ENCODE measurements around the gene MDFI. TPM values are rescaled to one million over a fixed set of nuclear protein-coding genes. Genes with fewer than 3 reads are reported as not detected.

The MDFI gene
- total RNA-seq, 1 donor from 2014 or later = 94.7 TPM

- Histone ChIP-seq H3K36me3 (peaks cover 27 to 35% of the 10 kb centered on the region in 2 donors), H3K4me1 (no peaks in the 10 kb centered on the region), H3K9me3 (no peaks in the 10 kb centered on the region), H3K4me3 (no peak overlapping the region), H3K27ac (no peak overlapping the region), H3K27me3 (no peaks in the 10 kb centered on the region)
- intact Hi-C loops (cut with DNase I) = no loop called here
- no peak for DNase-seq (ENCODE audit: low spot score in 2 of 2)
- TF ChIP-seq CTCF (IDR thresholded peaks at IDR 0.05) = no peak
These were observed 53.9 kb downstream of the MDFI start for GRCh38 chr6:41692080-41692675.

- intact Hi-C loops (cut with DNase I) = no loop called here
- Histone ChIP-seq H3K36me3 (peaks cover 21 to 30% of the 10 kb centered on the region in 2 donors), H3K27ac (no peak overlapping the region), H3K9me3 (no peaks in the 10 kb centered on the region), H3K4me3 (no peak overlapping the region), H3K4me1 (no peaks in the 10 kb centered on the region), H3K27me3 (no peaks in the 10 kb centered on the region)
- no peak for DNase-seq (ENCODE audit: low spot score in 2 of 2)
- no peak for TF ChIP-seq CTCF (IDR thresholded peaks at IDR 0.05)
These were observed 54.5 kb downstream of the MDFI start for GRCh38 chr6:41692730-41693129.

GRCh38 chr6:41693281-41694240 is 55.3 kb downstream of the MDFI start:
- H3K9me3 ChIP-seq = no peaks in the 10 kb centered on the region
- intact Hi-C loops (cut with DNase I) = no loop called here
- no peaks in the 10 kb centered on the region for H3K27me3 ChIP-seq
- H3K4me3 ChIP-seq = no peak overlapping the region
- no peaks in the 10 kb centered on the region for H3K4me1 ChIP-seq
- TF ChIP-seq CTCF (IDR thresholded peaks at IDR 0.05) = no peak
- no peak overlapping the region for H3K27ac ChIP-seq
- no peak for DNase-seq (ENCODE audit: low spot score in 2 of 2)
- peaks cover 13 to 22% of the 10 kb centered on the region in 2 donors for H3K36me3 ChIP-seq

GRCh38 chr6:41694815-41695526 is 56.7 kb downstream of the MDFI start:
- DNase-seq (ENCODE audit: low spot score in 2 of 2) = no peak
- no peak for TF ChIP-seq CTCF (IDR thresholded peaks at IDR 0.05)
- H3K27ac ChIP-seq = no peak overlapping the region
- H3K9me3 ChIP-seq = no peaks in the 10 kb centered on the region
- H3K36me3 ChIP-seq = peaks cover 10 to 11% of the 10 kb centered on the region in 2 donors
- H3K4me1 ChIP-seq = no peaks in the 10 kb centered on the region
- intact Hi-C loops (cut with DNase I) = no loop called here
- H3K4me3 ChIP-seq = no peak overlapping the region
- H3K27me3 ChIP-seq = no peaks in the 10 kb centered on the region

GRCh38 chr6:41695825-41696224 is 57.6 kb downstream of the MDFI start:
- Histone ChIP-seq H3K36me3 (peaks cover 2% of the 10 kb centered on the region in 2 donors), H3K9me3 (no peaks in the 10 kb centered on the region), H3K27me3 (no peaks in the 10 kb centered on the region), H3K4me3 (no peak overlapping the region), H3K27ac (no peak overlapping the region), H3K4me1 (no peaks in the 10 kb centered on the region)
- intact Hi-C loops (cut with DNase I) = no loop called here
- no peak for TF ChIP-seq CTCF (IDR thresholded peaks at IDR 0.05)
- DNase-seq (ENCODE audit: low spot score in 2 of 2) = no peak

Data from ascending aorta (tissue), 2 donors.